Suprapubic skin (tissue), 4 donors: ENCODE data around the gene ATP11A. TPM values are rescaled to one million over a fixed set of nuclear protein-coding genes. Genes with fewer than 3 reads are reported as not detected.

ENCODE experiments used
- DNase-seq, 2 donors: peaks; one replicate each; pipeline ENCODE4 v3.0.0-alpha.2; 2019; ENCODE audit warnings: low spot score in 2 of 2
- H3K27ac ChIP-seq: fragments of 200-600 bp; sonication (generic); one replicate; pipeline ENCODE4 v1.5.1; 2019
- H3K27me3 ChIP-seq: fragments of 200-600 bp; sonication (generic); one replicate; pipeline ENCODE4 v1.5.1; 2019
- H3K36me3 ChIP-seq: fragments of 200-600 bp; sonication (generic); one replicate; pipeline ENCODE4 v1.5.1; 2019
- H3K4me1 ChIP-seq: fragments of 200-600 bp; sonication (generic); one replicate; pipeline ENCODE4 v1.5.1; 2019
- H3K4me3 ChIP-seq: fragments of 200-600 bp; sonication (generic); one replicate; pipeline ENCODE4 v1.5.1; 2019; ENCODE audit warnings: mild to moderate bottlenecking
- H3K9me3 ChIP-seq: fragments of 200-600 bp; sonication (generic); one replicate; pipeline ENCODE4 v1.5.1; 2019
- EP300 ChIP-seq: sonication (generic); formaldehyde crosslinking; IDR thresholded peaks from one replicate; pipeline ENCODE4 v1.6.1; 2017; ENCODE audit warnings: antibody characterized with exemption
- POLR2A ChIP-seq, 2 donors: fragments of 450-650 bp; IDR thresholded peaks; one replicate each; pipeline ENCODE4 v1.6.1; 2017; ENCODE audit warnings: antibody characterized with exemption in 2 of 2, mild to moderate bottlenecking in 2 of 2, moderate library complexity in 2 of 2
- POLR2AphosphoS5 ChIP-seq, 3 donors: sonication (generic); formaldehyde crosslinking; IDR thresholded peaks; one replicate each; pipeline ENCODE4 v1.6.1; 2017; ENCODE audit warnings: antibody characterized with exemption in 3 of 3
- WGBS: methylation state at CpG from one replicate; pipeline ENCODE4 v1.1.5; 2018; 5-methylcytosine and 5-hydroxymethylcytosine counted together
- total RNA-seq, 4 donors: library from RNA; depleted of rRNA; stranded (reverse); fragments of >200 nt; gene quantifications; one replicate each; pipeline ENCODE4 v1.1.0, GENCODE V29; 2016
- TF ChIP-seq, protein P1 (sequence below), 2 donors: fragments of 200-600 bp in 1 of 2; fragments of 450-650 bp in 1 of 2; sonication (generic) in 1 of 2; IDR thresholded peaks; one replicate each; pipeline ENCODE4 v1.5.1; 2016 to 2019; ENCODE audit warnings: antibody characterized with exemption in 2 of 2, mild to moderate bottlenecking in 1 of 2, moderate library complexity in 1 of 2

Gene ATP11A
- total RNA-seq, 4 donors from 2014 or later: 22.8 to 51.0 (median 39.8) TPM

- WGBS: 97% methylated on average over 17 of the region's 17 CpGs
- Histone ChIP-seq H3K9me3 (no peaks in the 10 kb centered on the region), H3K4me1 (peaks cover 26% of the 10 kb centered on the region), H3K27me3 (no peaks in the 10 kb centered on the region), H3K4me3 (no peak overlapping the region), H3K36me3 (peaks cover 4% of the 10 kb centered on the region), H3K27ac (no peak overlapping the region)
- DNase-seq: peak in 1 of 2 donors; percentile 58
- TF ChIP-seq POLR2A (IDR thresholded peaks at IDR 0.05) (no peak), EP300 (no peak), POLR2AphosphoS5 (IDR thresholded peaks at IDR 0.05) (no peak)
- TF ChIP-seq, protein P1, sequence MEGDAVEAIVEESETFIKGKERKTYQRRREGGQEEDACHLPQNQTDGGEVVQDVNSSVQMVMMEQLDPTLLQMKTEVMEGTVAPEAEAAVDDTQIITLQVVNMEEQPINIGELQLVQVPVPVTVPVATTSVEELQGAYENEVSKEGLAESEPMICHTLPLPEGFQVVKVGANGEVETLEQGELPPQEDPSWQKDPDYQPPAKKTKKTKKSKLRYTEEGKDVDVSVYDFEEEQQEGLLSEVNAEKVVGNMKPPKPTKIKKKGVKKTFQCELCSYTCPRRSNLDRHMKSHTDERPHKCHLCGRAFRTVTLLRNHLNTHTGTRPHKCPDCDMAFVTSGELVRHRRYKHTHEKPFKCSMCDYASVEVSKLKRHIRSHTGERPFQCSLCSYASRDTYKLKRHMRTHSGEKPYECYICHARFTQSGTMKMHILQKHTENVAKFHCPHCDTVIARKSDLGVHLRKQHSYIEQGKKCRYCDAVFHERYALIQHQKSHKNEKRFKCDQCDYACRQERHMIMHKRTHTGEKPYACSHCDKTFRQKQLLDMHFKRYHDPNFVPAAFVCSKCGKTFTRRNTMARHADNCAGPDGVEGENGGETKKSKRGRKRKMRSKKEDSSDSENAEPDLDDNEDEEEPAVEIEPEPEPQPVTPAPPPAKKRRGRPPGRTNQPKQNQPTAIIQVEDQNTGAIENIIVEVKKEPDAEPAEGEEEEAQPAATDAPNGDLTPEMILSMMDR (IDR thresholded peaks at IDR 0.05): no peak
These were observed 33.9 kb downstream of the ATP11A start for GRCh38 chr13:112723771-112724170.

GRCh38 chr13:112724788-112725345 is 35.0 kb downstream of the ATP11A start:
- Histone ChIP-seq H3K27ac (no peak overlapping the region), H3K36me3 (no peaks in the 10 kb centered on the region), H3K9me3 (no peaks in the 10 kb centered on the region), H3K27me3 (no peaks in the 10 kb centered on the region), H3K4me1 (peaks cover 26% of the 10 kb centered on the region), H3K4me3 (no peak overlapping the region)
- TF ChIP-seq, protein P1 (IDR thresholded peaks at IDR 0.05): no peak
- no peak for TF ChIP-seq EP300
- no peak for TF ChIP-seq POLR2A (IDR thresholded peaks at IDR 0.05)
- no peak for TF ChIP-seq POLR2AphosphoS5 (IDR thresholded peaks at IDR 0.05)
- DNase-seq: peak in 1 of 2 donors; percentile 42
- WGBS: 84% methylated on average over 6 of the region's 12 CpGs

- peak in 1 of 2 donors; percentile 43 for DNase-seq
- H3K27me3 ChIP-seq: no peaks in the 10 kb centered on the region
- H3K4me3 ChIP-seq: no peak overlapping the region
- peaks cover 26% of the 10 kb centered on the region for H3K4me1 ChIP-seq
- H3K36me3 ChIP-seq: no peaks in the 10 kb centered on the region
- no peaks in the 10 kb centered on the region for H3K9me3 ChIP-seq
- WGBS: 48% methylated on average over 18 of the region's 18 CpGs
- H3K27ac ChIP-seq: no peak overlapping the region
- TF ChIP-seq EP300: no peak
These were observed 35.6 kb downstream of the ATP11A start for GRCh38 chr13:112725346-112726015.

GRCh38 chr13:112726016-112726767 is 36.4 kb downstream of the ATP11A start:
- Histone ChIP-seq H3K36me3 (no peaks in the 10 kb centered on the region), H3K27me3 (no peaks in the 10 kb centered on the region), H3K4me3 (no peak overlapping the region), H3K27ac (no peak overlapping the region), H3K9me3 (no peaks in the 10 kb centered on the region), H3K4me1 (peaks cover 26% of the 10 kb centered on the region)
- 55% methylated on average over 17 of the region's 17 CpGs for WGBS
- TF ChIP-seq EP300: no peak
- TF ChIP-seq, protein P1 (IDR thresholded peaks at IDR 0.05): no peak
- TF ChIP-seq POLR2A (IDR thresholded peaks at IDR 0.05): no peak
- TF ChIP-seq POLR2AphosphoS5 (IDR thresholded peaks at IDR 0.05): no peak
- peak in 1 of 2 donors; percentile 54 for DNase-seq

DNA sequence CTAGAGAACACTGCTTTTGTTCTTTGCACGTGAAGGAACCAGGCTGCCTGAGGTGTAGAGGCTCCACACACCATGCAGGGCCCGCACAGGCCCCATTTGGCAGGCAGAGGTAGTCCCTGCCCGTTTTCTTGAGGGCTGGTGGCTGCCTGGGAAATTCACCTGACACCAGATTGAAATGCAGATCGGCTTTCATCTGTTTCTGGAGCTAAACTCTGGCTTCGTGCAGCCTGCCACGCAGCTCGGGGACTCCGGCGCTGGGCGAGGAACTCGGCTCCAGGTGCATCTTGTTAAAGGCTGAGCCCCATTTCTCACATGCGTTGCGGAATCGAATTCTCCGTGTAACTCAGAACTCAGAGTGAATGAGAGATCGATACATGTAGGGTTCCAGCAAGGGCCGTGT is 37.7 kb downstream of the ATP11A start:
- Histone ChIP-seq H3K4me1 (peaks cover 17% of the 10 kb centered on the region), H3K4me3 (no peak overlapping the region), H3K36me3 (no peaks in the 10 kb centered on the region), H3K27me3 (no peaks in the 10 kb centered on the region), H3K27ac (no peak overlapping the region), H3K9me3 (no peaks in the 10 kb centered on the region)
- peak in 1 of 2 donors; percentile 34 for DNase-seq
- 86% methylated on average over 17 of the region's 17 CpGs for WGBS
- TF ChIP-seq, protein P1 (IDR thresholded peaks at IDR 0.05): no peak
- TF ChIP-seq POLR2A (IDR thresholded peaks at IDR 0.05) (no peak), POLR2AphosphoS5 (IDR thresholded peaks at IDR 0.05) (no peak), EP300 (no peak)
